Activated naive CD4-positive, alpha-beta T cell treated with anti-CD3 and anti-CD28 coated beads, Interleukin-2, amount 50 U/mL, for 72 hours (primary cell): ENCODE data around the gene GABRG3. TPM values are rescaled to one million over a fixed set of nuclear protein-coding genes. Genes with fewer than 3 reads are reported as not detected.
"Not testable (repeated sequence)": the region's sequence is repeated elsewhere in the genome, so short reads cannot be mapped to it uniquely, and the experiment has no call there.

Experiments
- ATAC-seq, 2 donors: fragments of 150-1000 bp; cut with Tn5 transposase; 2 replicates each; pipeline ENCODE4 v1.10.0; 2021; ENCODE audit warnings: mild to moderate bottlenecking in 2 of 2, moderate library complexity in 2 of 2
- DNase-seq, 2 donors: peaks; one replicate each; pipeline ENCODE4 v3.0.0; 2021 to 2022; ENCODE audit warnings: low spot score in 2 of 2
- H3K27ac Mint-ChIP-seq, 2 donors: one replicate each; pipeline ENCODE4 v1.8.0; 2022; ENCODE audit warnings: mild to moderate bottlenecking in 2 of 2, mixed read lengths in 2 of 2
- H3K36me3 Mint-ChIP-seq, 2 donors: one replicate each; pipeline ENCODE4 v1.8.0; 2022; ENCODE audit warnings: mixed read lengths in 2 of 2
- H3K9me3 Mint-ChIP-seq, 2 donors: one replicate each; pipeline ENCODE4 v1.8.0; 2022; ENCODE audit warnings: mixed read lengths in 2 of 2
- total RNA-seq, 2 donors: library from RNA; stranded (reverse); gene quantifications; one replicate each; pipeline ENCODE4 v1.2.3, GENCODE V29; 2022

The GABRG3 gene
- total RNA-seq, 2 donors from 2014 or later, result not detected

DNA sequence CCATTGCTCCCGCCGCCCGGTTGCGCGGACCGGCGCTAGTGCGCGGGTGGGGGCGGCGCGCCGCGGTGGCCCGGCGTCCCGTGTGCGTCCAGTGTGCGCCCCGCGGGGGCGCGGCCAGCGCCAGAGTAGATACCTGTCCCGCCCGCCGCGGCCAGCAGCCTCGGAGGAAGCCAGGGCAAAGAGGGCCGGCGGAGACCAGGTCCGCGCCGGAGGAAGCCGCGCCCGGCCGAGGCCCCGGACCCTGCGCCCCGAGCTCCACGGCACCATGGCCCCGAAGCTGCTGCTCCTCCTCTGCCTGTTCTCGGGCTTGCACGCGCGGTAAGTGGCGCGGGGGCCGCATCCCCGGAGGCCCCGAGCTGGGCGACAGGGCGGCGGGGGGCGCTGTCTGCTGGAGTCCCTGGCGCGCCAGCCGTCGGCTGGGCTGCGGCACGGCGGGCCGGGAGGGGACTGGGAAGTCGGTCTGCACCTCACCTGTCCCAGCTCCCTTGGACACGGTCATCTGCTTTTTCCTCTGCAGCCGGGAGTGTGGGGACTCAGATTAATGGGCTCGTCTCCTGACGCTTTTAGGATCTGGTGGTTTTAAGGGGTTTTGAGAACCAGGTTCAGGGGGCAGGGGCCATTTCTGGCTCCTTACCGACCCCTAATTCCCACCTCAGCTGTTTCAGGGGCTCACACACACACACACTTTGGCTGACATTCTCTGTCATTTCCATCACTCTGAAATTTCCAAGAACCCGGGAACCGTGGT, 464 bp downstream of the GABRG3 start:
- DNase-seq (no peak), ATAC-seq (no peak)
- Mint-ChIP-seq H3K27ac (no peak overlapping the region), H3K9me3 (no peaks in the 10 kb centered on the region), H3K36me3 (peaks cover 0 to 6% of the 10 kb centered on the region in 2 donors)

DNA sequence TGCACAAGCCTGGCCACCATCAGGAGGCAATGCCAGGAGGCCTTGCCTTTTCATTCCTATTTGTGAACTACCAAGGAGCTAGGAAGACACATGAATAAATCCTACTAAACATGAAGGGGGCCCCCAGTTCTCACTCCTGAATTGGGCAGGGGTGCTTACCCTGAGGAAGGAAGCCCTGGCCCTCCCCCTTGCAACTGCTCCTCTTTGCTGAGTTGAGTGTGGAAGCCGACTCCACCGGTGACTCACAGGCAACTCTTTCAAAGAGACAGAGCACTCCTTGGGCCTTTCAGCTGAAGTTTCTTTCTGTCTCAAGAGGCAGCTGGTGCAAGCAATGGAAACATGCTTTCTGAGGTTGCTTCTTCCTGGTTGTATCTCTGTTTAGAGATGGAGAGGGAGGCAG, 1.7 kb downstream of the GABRG3 start:
- DNase-seq (no peak), ATAC-seq (no peak)
- Mint-ChIP-seq H3K9me3 (no peaks in the 10 kb centered on the region), H3K27ac (no peak overlapping the region), H3K36me3 (peaks cover 0 to 6% of the 10 kb centered on the region in 2 donors)

DNA sequence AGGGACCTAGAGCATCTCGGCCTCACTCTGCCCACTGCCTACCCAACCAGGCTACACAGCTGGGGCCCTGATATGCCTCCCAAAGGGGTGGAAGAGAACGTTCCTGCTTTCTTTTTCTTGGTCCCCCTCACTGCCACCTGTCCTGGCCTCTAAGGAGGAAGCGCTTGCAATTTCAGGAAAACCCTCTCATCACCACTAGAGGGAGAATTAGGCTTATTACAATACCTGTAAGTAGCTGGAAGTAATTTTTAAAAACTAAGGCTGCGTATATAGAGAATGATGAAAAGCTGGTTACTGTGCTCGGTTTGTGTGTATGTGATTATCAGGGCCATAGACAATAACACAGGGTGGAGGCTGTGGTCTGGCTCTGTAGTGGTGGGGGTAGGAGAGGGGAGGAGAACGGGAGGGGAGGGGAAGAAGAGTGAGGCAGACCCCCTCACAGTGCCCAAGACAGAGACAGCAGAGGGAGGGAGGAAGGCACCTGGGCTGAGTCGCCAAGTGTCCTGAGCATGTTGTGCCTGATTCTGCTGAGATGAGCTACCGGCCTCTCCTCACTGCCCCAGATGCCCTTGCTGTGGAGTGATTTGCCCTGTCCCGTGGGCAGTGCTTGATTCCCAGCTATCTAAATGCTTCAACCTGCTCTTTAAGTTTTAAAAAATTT, 3.3 kb downstream of the GABRG3 start:
- Mint-ChIP-seq H3K9me3 (peaks cover 0 to 5% of the 10 kb centered on the region in 2 donors), H3K36me3 (peaks cover 0 to 5% of the 10 kb centered on the region in 2 donors), H3K27ac (no peak overlapping the region)
- no peak for DNase-seq
- ATAC-seq, result no peak

DNA sequence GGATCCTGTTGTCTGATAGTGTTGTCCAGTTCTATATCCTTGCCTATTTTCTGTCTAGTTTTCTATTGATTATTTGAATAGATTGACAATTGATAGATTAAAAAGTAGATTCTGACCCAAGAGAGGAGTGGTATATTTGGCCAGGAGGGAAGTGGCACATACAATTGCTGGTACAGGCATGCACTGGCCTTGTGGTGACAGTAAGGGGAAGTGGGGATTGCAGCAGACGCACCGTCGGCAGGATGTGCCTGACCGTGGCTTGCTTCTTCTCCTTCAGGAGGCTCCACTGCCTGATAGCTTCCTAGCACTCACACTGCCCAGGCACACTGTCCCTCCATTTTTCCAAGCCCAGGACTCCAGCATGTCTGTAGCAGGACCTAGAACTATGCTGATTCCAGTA, 10.5 kb downstream of the GABRG3 start:
- DNase-seq (no peak), ATAC-seq (no peak)
- H3K9me3 Mint-ChIP-seq, result peaks cover 4 to 11% of the 10 kb centered on the region in 2 donors
- no peak overlapping the region for H3K27ac Mint-ChIP-seq
- no peaks in the 10 kb centered on the region for H3K36me3 Mint-ChIP-seq

DNA sequence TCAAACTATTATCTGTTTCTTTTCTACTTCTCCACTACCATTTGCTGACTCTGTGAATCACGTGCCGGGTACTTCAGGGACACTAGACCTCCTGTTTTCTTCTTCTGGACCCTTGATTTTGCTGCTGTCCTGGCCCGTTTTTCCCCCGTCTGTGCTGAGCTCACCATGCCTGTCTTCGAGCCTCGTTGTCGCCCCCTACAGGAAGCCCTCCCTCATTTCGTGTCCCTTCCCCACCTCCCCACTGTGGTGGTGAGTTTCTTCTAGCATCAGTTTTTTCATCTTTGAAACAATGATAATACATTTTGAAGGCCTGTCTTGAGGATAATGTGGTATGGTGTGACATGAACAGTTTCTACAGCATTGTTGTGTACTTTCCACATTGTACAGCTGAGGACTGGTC, 12.8 kb downstream of the GABRG3 start:
- Mint-ChIP-seq H3K36me3 (no peaks in the 10 kb centered on the region), H3K27ac (no peak overlapping the region), H3K9me3 (peaks cover 4 to 11% of the 10 kb centered on the region in 2 donors)
- DNase-seq (no peak), ATAC-seq (no peak)

DNA sequence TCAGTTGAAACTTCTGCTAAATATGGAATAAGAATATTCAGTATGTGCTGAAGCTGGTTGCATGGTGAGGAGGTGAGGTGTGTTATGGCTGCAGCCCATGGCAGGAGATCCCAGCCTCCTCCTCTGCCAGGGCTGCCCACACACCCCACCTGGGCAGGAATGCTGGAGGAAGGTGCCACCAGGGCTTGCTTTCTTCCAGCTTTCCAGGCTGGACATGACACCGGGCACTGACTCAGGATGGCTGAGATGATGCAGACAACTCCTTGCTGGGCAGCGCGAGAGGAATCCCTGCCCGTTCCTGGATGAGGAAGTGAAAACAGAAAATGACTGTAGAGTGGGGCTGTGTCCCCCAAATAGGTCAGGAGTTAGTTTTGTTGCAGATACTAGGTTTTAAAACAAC, 14.1 kb downstream of the GABRG3 start:
- no peak overlapping the region for H3K27ac Mint-ChIP-seq
- ATAC-seq (no peak), DNase-seq (no peak)
- no peaks in the 10 kb centered on the region for H3K36me3 Mint-ChIP-seq
- peaks cover 4 to 15% of the 10 kb centered on the region in 2 donors for H3K9me3 Mint-ChIP-seq

DNA sequence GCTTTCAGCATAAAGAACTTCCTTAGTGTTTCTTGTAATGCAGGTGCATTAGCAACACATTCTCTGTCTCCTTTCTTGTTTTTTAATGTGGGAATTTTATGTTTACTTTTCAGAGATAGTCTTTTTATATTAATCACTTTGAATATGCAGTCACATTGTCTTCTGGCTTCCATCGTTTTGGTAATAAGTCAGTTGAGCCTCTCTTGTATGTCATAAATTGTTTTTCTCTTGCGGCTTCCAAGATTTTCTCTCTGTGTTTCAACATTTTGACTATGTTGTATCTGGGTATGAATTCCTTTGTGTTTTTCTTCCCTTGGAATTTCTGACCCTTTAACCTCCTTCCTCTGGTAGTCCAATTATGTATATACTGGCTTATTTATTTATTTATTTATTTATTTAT, 25.3 kb downstream of the GABRG3 start:
- ATAC-seq (no peak), DNase-seq (no peak)
- peaks cover 0 to 13% of the 10 kb centered on the region in 2 donors for H3K36me3 Mint-ChIP-seq
- H3K27ac Mint-ChIP-seq, result no peak overlapping the region
- H3K9me3 Mint-ChIP-seq, result peaks cover 21 to 35% of the 10 kb centered on the region in 2 donors

DNA sequence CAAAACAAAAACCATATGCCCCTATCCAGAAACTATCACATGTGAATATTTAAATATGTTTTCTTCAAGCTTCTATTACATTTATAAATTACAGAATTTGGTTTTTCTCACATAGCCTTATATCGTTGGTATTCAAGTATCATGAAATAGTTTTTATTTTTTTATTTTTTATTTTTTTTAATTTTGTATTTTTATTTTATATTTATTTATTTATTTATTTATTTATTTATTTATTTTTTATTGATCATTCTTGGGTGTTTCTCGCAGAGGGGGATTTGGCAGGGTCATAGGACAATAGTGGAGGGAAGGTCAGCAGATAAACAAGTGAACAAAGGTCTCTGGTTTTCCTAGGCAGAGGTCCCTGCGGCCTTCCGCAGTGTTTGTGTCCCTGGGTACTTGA, 32.0 kb downstream of the GABRG3 start:
- Mint-ChIP-seq H3K9me3 (peaks cover 16 to 20% of the 10 kb centered on the region in 2 donors), H3K36me3 (peaks cover 0 to 19% of the 10 kb centered on the region in 2 donors)
- not testable (repeated sequence) for ATAC-seq, DNase-seq, H3K27ac Mint-ChIP-seq

DNA sequence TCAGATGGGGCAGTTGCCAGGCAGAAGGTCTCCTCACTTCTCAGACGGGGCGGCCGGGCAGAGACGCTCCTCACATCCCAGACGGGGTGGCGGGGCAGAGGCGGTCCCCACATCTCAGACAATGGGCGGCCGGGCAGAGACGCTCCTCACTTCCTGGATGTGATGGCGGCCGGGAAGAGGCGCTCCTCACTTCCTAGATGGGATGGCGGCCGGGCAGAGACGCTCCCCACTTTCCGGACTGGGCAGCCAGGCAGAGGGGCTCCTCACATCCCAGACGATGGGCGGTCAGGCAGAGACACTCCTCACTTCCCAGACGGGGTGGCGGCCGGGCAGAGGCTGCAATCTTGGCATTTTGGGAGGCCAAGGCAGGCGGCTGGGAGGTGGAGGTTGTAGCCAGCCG, 33.2 kb downstream of the GABRG3 start:
- Mint-ChIP-seq H3K36me3 (peaks cover 0 to 19% of the 10 kb centered on the region in 2 donors), H3K9me3 (peaks cover 16% of the 10 kb centered on the region in 2 donors)
- not testable (repeated sequence) for DNase-seq, H3K27ac Mint-ChIP-seq, ATAC-seq

DNA sequence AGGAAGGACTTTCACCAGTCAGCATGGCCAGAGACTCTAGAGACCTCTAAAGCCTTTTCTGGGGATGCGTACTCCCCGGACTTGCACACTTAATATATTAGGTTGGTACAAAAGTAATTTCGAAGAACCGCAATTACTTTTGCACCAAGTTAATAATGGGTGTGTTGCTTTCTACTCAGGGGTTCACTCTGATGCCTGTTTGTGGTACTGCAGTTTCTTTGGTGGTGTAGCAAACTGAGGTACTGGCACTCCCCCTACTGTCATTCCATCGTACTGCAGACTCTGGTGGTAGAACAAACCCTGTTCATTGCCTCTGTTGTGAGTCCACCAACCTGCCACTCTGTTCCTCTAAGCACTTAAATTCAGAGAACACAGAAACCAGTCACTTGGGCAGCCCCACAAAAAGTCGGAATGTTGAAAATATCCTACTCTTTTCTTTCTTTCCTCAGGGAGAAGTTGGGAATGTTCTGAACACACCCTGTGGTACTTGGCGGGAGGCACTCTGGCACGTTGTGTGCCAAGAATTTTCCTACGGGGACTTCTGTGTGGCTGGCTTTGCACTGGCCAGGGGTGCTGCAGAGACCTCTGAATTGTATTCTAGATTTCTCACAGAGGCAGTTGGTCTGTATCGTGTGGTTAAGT, 46.3 kb downstream of the GABRG3 start:
- H3K27ac Mint-ChIP-seq, result no peak overlapping the region
- peaks cover 0 to 27% of the 10 kb centered on the region in 2 donors for H3K9me3 Mint-ChIP-seq
- peaks cover 0 to 12% of the 10 kb centered on the region in 2 donors for H3K36me3 Mint-ChIP-seq
- peak in 1 of 2 donors; percentile 51 for DNase-seq
- peak in 1 of 2 donors; percentile 60 for ATAC-seq

DNA sequence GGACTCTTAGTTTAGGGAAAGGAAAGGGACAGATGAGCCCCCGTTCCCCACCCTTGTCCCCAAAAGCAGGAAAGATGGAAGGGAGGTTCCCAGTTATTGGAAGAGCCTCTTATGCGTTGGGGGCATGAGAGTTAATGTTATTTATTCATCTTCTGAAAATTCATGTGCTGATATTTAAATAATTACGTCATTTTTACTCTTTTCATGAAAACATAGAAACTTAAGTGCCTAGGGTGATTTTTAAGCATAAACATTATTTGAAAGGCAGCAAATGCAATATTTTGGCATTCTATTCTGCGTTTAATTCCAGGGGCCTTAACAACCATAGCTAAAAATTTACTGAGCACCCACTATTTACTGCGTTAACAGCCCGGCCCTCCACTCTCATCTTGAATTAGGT, 48.7 kb downstream of the GABRG3 start:
- ATAC-seq (no peak), DNase-seq (no peak)
- Mint-ChIP-seq H3K9me3 (peaks cover 0 to 19% of the 10 kb centered on the region in 2 donors), H3K36me3 (peaks cover 0 to 12% of the 10 kb centered on the region in 2 donors), H3K27ac (no peak overlapping the region)

DNA sequence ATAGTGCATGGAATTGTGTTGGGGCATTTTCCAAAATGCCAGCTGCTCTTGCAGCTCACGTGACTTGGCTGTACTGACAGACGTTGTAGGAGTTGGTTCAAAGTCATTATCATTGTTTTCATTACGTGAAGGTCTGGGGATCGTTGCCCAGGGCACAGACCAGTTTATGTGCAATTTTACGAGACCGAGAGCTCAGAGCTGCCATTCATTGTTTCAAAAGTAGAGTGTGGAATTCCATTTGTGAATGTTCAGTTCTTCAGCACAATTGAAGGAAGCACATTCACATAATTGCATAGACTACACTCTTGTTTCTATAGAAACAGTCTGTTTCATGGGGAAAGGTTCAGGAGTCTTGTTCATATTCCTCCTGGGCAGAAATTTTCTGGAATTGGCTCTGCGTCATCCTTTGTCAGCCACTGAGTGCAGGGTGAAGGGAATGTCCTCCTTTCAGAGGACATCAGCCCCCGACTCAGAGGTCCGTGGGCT, 54.5 kb downstream of the GABRG3 start:
- Mint-ChIP-seq H3K36me3 (no peaks in the 10 kb centered on the region), H3K9me3 (peaks cover 3 to 8% of the 10 kb centered on the region in 2 donors), H3K27ac (no peak overlapping the region)
- DNase-seq, result no peak
- ATAC-seq, result no peak

DNA sequence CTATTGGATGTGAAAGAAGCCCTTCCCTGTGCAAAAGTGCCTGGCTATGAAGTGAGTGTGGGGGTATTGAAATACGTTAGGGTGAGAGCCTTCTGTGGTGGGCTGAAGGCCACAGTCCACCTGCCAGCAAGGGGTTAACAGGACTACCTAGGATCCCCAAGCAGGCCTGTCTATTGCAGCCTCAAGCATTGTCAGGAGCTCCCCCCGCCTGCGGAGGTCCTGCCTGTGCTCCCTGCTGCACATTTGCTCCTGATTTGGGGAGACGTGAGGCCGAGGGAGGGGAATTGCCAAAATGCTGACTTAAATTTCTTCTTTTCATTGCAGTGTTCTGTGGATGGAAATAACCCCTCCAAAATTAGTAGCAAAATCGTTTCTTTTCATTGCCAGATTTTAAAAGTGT, 56.2 kb downstream of the GABRG3 start:
- Mint-ChIP-seq H3K27ac (no peak overlapping the region), H3K36me3 (no peaks in the 10 kb centered on the region), H3K9me3 (peaks cover 3 to 9% of the 10 kb centered on the region in 2 donors)
- no peak for DNase-seq
- no peak for ATAC-seq

DNA sequence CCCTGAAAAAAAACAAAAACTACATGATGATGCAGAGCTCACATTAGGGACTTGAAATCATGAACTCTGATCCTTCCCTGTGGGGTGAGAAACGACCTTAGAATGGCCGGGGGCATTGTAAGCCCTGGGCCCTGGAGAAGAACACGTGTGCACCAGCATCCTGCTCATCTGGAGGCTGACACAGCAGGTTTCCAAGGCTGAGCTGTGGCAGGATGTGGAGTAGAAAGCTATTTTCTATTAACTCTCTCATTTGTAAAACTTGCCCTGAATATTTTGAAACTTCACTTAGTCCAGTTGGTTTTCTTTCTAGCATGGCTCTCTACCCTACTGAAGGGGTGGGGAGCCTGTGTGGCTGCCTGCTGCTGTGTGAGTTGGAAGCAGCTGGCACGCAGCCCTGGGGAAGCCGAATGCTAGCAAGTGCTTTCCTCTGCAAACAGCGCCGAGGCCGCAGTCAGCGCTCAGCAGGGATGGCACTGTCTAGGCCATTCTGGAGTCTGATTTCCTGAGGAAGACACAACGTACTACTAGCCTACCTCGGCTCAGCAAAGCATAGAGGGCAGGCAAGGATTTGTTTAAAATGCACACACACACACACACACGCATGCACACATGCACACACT, 58.0 kb downstream of the GABRG3 start:
- H3K36me3 Mint-ChIP-seq, result no peaks in the 10 kb centered on the region
- DNase-seq (no peak), ATAC-seq (no peak)
- peaks cover 3 to 11% of the 10 kb centered on the region in 2 donors for H3K9me3 Mint-ChIP-seq
- no peak overlapping the region for H3K27ac Mint-ChIP-seq

DNA sequence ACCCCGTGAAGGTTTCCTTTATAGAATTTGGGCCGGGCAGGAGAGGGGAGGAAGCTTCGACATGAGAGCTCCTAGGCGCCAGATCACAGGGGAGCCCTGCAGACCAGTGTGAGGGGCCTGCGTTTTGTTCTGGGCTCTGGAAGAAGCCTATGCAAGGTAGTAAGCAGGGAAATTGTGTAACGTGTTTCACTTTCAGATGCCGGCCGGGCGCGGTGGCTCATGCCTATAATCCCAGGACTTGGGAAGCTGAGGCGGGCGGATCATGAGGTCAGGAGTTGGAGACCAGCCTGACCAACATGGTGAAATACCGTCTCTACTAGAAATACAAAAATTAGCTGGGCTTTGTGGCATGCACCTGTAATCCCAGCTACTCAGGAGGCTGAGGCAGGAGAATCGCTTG, 65.2 kb downstream of the GABRG3 start:
- no peak for DNase-seq
- Mint-ChIP-seq H3K36me3 (no peaks in the 10 kb centered on the region), H3K9me3 (peaks cover 0 to 5% of the 10 kb centered on the region in 2 donors), H3K27ac (no peak overlapping the region)
- ATAC-seq, result no peak

DNA sequence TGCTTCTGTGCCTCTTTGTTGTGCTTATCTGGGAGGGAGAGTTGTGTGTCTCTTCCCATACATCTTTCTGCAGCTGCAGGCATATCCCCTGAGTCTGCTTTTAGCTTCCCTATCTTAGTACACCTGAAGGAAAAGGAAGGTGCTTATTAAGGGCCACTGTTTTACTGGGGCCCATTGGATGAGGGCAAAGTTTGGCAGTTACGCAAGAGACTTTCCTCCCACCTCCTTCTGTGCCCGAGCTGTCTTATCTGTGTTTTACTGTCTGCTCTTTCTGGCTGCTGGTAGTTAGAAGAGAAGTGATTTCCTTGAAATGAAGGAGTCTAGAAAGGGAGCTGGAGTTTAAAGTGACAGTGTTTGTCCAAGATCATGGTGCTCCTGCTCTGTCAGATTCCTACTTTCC, 66.5 kb downstream of the GABRG3 start:
- ATAC-seq (no peak), DNase-seq (no peak)
- Mint-ChIP-seq H3K27ac (no peak overlapping the region), H3K9me3 (peaks cover 0 to 4% of the 10 kb centered on the region in 2 donors), H3K36me3 (no peaks in the 10 kb centered on the region)

DNA sequence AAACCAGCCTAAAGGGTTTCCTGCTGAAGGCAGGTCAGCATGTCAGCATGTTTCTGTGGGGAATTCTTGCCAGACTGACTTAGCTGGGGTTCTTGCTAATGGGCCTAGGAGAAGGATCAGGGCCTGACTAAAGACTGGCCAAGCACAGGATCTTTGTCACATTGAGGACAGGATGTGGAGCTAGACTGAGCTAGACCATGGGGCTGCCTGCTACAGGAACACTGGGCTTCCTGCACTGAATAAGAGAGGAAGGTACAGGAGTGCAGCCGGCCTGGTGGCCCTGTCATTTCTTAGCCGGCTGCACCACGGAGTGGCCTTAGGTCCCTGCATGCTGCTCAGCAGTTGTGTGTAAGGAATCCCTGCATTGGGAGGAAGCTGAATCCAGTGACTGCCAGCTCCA, 68.2 kb downstream of the GABRG3 start:
- no peak overlapping the region for H3K27ac Mint-ChIP-seq
- ATAC-seq (no peak), DNase-seq (no peak)
- H3K9me3 Mint-ChIP-seq, result peaks cover 0 to 4% of the 10 kb centered on the region in 2 donors
- no peaks in the 10 kb centered on the region for H3K36me3 Mint-ChIP-seq
